Peyer's patch (tissue), 4 donors: ENCODE measurements around the gene NDUFA11.

Source experiments
- POLR2A ChIP-seq, 2 donors: fragments of 450-650 bp; IDR thresholded peaks; one replicate each; pipeline ENCODE4 v1.5.1; 2017; ENCODE audit warnings: antibody characterized with exemption in 2 of 2, mild to moderate bottlenecking in 2 of 2, moderate library complexity in 2 of 2
- TF ChIP-seq, protein P1 (sequence below), 6 experiments: fragments of 450-650 bp in 4 of 6; fragments of 200-600 bp in 2 of 6; sonication (generic) in 1 of 6; IDR thresholded peaks; one replicate each; pipeline ENCODE4 v1.5.1; 2017 to 2019; ENCODE audit warnings: antibody characterized with exemption in 6 of 6, mild to moderate bottlenecking in 3 of 6, moderate library complexity in 1 of 6

DNA sequence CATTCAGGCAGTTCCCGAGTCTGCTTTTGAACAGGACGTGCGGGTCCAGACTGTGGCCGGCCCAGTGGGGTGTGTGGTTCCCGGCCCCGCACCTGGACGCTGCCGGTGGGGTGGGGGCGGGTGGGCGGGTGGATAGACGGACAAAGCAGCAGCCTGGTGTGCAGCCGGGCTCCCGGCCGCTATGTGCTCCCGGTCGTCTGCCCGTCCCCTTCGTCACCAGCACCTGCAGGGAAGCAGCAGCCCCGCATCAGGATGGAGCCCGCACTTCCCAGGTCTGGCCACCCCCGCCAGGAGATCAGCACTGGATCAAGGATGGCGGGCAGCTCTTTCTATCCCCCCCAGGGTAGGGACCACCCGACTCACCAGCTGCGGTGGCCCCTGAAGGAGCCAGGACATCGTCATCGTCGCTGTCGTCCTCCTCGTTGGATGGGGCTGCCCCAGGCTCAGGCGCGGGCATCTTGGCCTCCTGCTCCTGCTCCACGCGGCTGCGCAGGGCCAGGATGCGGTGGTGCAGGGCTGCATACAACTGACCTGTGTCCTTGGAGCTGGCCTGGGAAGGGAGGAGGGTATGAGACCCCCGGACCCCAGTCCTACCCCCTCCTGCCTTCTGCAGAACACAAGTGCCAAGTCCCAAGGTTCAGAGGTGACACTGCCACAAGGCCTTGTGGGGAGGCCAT, 14.0 kb upstream of the NDUFA11 start:
- TF ChIP-seq, protein P1, sequence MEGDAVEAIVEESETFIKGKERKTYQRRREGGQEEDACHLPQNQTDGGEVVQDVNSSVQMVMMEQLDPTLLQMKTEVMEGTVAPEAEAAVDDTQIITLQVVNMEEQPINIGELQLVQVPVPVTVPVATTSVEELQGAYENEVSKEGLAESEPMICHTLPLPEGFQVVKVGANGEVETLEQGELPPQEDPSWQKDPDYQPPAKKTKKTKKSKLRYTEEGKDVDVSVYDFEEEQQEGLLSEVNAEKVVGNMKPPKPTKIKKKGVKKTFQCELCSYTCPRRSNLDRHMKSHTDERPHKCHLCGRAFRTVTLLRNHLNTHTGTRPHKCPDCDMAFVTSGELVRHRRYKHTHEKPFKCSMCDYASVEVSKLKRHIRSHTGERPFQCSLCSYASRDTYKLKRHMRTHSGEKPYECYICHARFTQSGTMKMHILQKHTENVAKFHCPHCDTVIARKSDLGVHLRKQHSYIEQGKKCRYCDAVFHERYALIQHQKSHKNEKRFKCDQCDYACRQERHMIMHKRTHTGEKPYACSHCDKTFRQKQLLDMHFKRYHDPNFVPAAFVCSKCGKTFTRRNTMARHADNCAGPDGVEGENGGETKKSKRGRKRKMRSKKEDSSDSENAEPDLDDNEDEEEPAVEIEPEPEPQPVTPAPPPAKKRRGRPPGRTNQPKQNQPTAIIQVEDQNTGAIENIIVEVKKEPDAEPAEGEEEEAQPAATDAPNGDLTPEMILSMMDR (IDR thresholded peaks at IDR 0.05): no peak
- TF ChIP-seq POLR2A (IDR thresholded peaks at IDR 0.05): no peak
